A375 (cell line): Measurements from ENCODE around the gene ZNF74. TPM values are rescaled to one million over a fixed set of nuclear protein-coding genes. Genes with fewer than 3 reads are reported as not detected.

Experiments
- small RNA-seq: library from RNA; depleted of rRNA; stranded (forward); fragments of <200 nt; gene quantifications from one replicate; pipeline ENCODE3, GENCODE V24; 2014
- total RNA-seq: library from RNA; depleted of rRNA; stranded (reverse); fragments of >200 nt; shearing (Covaris generic); gene quantifications from 2 replicates; pipeline ENCODE4 v1.2.3, GENCODE V29; 2014; rRNA removed

ZNF74 gene
- 9.0 and 14.7 TPM in 2 replicates for total RNA-seq

GRCh38 chr22:20393705-20394476 is at the start of gene ZNF74:
Gene ZNF74 (plus strand): TSS chr22:20394151. CDS start chr22:20394629, 478 bp downstream.

GRCh38 chr22:20437613-20438426 is 43.9 kb downstream of the ZNF74 start, which contains the start of gene SCARF2:
Gene SCARF2 (minus strand): TSS chr22:20437825. CDS start chr22:20437754, 71 bp downstream.

Small RNAs within 50 kb of the gene (small RNA-seq; reads per million reads assigned to genes)
- not detected for gene RNU6-225P

Other genes with a start within 250 kb of the ZNF74 start
- gene CCDC188, start 243.1 kb upstream of the ZNF74 start, total RNA-seq = 3.2 and 3.3 TPM in 2 replicates
- gene RTN4R, start 125.8 kb upstream of the ZNF74 start, total RNA-seq = 1.2 and 1.9 TPM in 2 replicates
- 41.2 and 48.0 TPM in 2 replicates for gene DGCR6L, start 74.1 kb upstream of the ZNF74 start, total RNA-seq
- 5.0 and 6.7 TPM in 2 replicates for gene SCARF2, start 43.7 kb downstream of the ZNF74 start, total RNA-seq
- 7.3 and 12.3 TPM in 2 replicates for gene KLHL22, start 101.6 kb downstream of the ZNF74 start, total RNA-seq
- 43.2 and 43.8 TPM in 2 replicates for gene MED15, start 113.5 kb downstream of the ZNF74 start, total RNA-seq